IPS-20b (cell line): Measurements from ENCODE around the gene PTPRM.

Source experiments
- H3K27ac ChIP-seq: one replicate; pipeline ENCODE4 v1.5.1; 2013; ENCODE audit warnings: low read length
- H3K27me3 ChIP-seq: 2 replicates; pipeline ENCODE4 v1.6.1; 2013; ENCODE audit warnings: mild to moderate bottlenecking, low read length, inconsistent platforms; ENCODE audit not compliant: insufficient read depth
- H3K36me3 ChIP-seq: 2 replicates; pipeline ENCODE4 v1.6.1; 2013; ENCODE audit warnings: low read depth, mild to moderate bottlenecking, inconsistent platforms, low read length, moderate library complexity; ENCODE audit not compliant: insufficient read depth
- H3K4me1 ChIP-seq: 2 replicates; pipeline ENCODE4 v1.6.1; 2013; ENCODE audit warnings: mild to moderate bottlenecking, control low read depth, inconsistent platforms, low read length, moderate library complexity; ENCODE audit not compliant: insufficient read depth
- H3K4me3 ChIP-seq: 2 replicates; pipeline ENCODE4 v1.5.1; 2013; ENCODE audit warnings: mild to moderate bottlenecking, low read length, inconsistent platforms
- H3K9ac ChIP-seq: 2 replicates; pipeline ENCODE4 v1.6.1; 2013; ENCODE audit warnings: low read depth, mild to moderate bottlenecking, inconsistent platforms, low read length, moderate library complexity
- H3K9me3 ChIP-seq: 2 replicates; pipeline ENCODE4 v1.6.1; 2013; ENCODE audit warnings: mild to moderate bottlenecking, low read depth, low read length, inconsistent platforms; ENCODE audit not compliant: insufficient read depth

PTPRM gene

DNA sequence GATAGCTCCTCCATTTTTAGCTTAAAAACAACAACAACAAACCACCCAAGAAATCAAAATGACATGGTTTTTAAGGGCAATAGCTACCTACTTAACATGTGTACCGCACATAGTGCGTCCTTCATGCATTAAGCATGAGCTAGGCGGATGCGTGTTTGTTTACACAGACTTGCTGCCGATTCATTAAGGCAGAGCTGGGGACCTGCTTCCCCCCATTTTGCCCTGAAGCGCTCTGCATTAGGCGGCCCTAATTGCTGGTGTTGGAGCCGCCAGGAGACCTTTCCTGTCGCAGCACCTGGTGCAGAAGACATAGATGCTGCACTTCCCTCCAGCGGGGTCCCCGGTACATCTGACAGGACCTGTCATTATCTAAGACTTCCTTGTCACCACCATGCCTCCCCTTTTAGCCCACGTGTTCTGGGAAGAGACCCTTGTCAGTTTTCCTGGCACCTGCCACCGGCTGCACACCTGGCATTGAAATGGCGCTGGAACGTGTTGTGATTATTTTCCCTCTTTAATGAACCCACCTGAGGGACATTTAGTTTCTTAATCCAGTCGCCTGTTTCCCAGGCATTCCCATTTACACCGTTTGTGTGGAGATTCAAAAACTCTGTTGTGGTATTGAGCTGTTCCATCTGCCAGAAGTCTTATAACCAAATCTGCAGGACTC is 781.1 kb downstream of the PTPRM start:
- no peak overlapping the region for H3K27ac ChIP-seq
- H3K4me3 ChIP-seq: no peak overlapping the region
- no peaks in the 10 kb centered on the region for H3K4me1 ChIP-seq
- H3K36me3 ChIP-seq: no peaks in the 10 kb centered on the region
- H3K9ac ChIP-seq: no peak overlapping the region
- no peaks in the 10 kb centered on the region for H3K27me3 ChIP-seq
- no peaks in the 10 kb centered on the region for H3K9me3 ChIP-seq

DNA sequence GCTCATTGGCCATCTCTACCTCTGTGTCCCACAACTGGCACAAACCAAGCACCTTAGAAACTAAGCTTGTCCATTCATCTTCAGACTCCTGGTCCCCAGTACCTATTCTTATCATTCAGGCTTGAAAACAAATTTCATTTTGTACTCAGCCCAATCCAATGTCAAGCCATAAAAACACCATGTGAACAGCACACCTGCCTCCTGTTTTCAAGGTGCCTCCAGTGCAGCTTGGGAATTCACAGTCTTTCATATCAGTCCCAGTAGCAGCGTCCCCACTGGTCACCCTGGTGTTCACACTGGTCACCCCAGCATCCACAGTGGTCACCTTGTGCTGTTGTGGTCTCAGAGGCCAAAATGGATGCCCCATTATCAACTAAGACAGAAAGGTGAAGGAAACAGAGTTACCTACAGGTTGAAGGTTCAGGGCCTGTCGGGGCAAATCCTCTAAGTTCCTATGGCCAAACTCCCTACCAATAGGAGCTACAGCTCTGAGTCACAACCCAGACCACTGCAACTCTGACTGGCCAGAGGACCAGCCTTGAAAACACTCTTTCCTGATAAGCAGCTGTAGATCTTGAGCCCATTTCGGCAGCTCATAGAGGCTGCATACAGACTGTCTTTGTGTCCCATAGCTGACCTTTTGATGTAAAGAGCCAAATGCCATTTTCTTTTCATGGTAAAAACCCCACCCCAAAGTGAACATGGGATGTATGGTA is 782.6 kb downstream of the PTPRM start:
- Histone ChIP-seq H3K4me1 (no peaks in the 10 kb centered on the region), H3K36me3 (no peaks in the 10 kb centered on the region), H3K27ac (no peak overlapping the region), H3K4me3 (no peak overlapping the region), H3K9me3 (no peaks in the 10 kb centered on the region), H3K27me3 (no peaks in the 10 kb centered on the region), H3K9ac (no peak overlapping the region)

DNA sequence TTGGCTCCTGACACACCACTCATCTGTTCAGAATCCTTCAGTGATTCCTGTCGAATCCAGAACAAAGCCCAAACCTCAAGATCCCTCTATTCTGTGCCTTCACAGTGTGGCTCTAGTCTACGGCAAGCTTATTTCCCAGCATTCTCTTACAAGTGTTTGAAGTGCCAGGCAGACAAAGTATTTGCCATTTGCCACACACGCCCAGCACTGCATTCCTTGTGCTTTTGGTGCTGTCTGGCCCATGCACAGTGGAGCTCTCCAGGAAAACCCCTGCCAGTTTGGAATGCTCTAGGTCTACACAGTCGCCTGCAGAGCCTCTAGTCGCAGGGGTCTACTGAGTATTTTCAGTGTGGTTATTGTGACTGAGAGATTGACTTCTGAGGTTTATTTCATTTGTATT is 783.5 kb downstream of the PTPRM start:
- Histone ChIP-seq H3K36me3 (no peaks in the 10 kb centered on the region), H3K27ac (no peak overlapping the region), H3K27me3 (no peaks in the 10 kb centered on the region)

DNA sequence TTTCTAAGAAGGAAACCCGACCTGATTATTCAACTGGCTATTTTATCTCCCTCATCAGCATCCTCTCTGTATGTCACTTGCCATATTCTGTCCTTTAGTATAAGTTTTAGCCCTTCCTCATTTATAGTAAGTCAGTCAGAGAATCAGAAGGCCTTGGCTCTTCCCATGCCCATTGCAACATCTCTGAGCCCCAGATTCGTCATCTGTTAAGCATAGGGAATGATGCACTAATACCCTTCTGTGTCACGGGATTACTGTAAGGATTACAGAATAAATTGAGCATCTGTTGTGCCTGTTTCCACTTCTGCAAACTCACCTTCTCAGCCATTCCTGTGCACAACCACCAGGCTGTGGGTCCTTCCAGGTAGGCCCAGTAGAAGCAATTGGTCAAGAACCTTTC is 784.0 kb downstream of the PTPRM start:
- no peak overlapping the region for H3K4me3 ChIP-seq
- H3K9ac ChIP-seq: no peak overlapping the region
- no peaks in the 10 kb centered on the region for H3K4me1 ChIP-seq
- no peaks in the 10 kb centered on the region for H3K9me3 ChIP-seq
- no peak overlapping the region for H3K27ac ChIP-seq
- H3K36me3 ChIP-seq: no peaks in the 10 kb centered on the region
- H3K27me3 ChIP-seq: no peaks in the 10 kb centered on the region

More for the DNA sequence above, 783.5 kb downstream of the PTPRM start:
- no peaks in the 10 kb centered on the region for H3K9me3 ChIP-seq
- no peak overlapping the region for H3K9ac ChIP-seq
- H3K4me3 ChIP-seq: no peak overlapping the region
- no peaks in the 10 kb centered on the region for H3K4me1 ChIP-seq

- no peak overlapping the region for H3K27ac ChIP-seq
- no peaks in the 10 kb centered on the region for H3K27me3 ChIP-seq
- peaks cover 8% of the 10 kb centered on the region; the same call in 1 of the 2 replicates for H3K4me1 ChIP-seq
- H3K9me3 ChIP-seq: no peaks in the 10 kb centered on the region
- no peak overlapping the region for H3K4me3 ChIP-seq
- H3K36me3 ChIP-seq: no peaks in the 10 kb centered on the region
- no peak overlapping the region for H3K9ac ChIP-seq
Measured at GRCh38 chr18:8354304-8354703, 787.2 kb downstream of the PTPRM start.

DNA sequence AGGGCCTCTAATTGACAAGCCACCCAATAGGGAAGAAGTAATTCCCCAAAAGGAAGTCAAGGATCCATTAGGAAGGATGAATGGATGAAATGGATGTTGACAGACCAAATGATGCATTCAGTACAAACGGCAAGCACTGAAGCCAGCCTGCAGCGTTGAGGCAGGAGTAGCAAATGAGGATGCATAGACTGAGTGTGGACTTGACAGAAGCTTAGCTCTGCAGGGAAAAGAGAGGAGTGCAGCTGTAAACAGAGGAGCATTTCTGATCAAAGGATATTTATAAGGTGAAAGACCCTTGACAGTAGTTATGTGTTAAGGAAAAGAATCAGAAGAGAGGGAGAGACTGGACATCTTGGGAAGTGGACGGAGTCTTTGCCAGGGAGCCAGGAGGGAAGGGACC is 788.9 kb downstream of the PTPRM start:
- H3K9ac ChIP-seq: no peak overlapping the region
- H3K9me3 ChIP-seq: no peaks in the 10 kb centered on the region
- no peak overlapping the region for H3K4me3 ChIP-seq
- peaks cover 8% of the 10 kb centered on the region; the same call in 1 of the 2 replicates for H3K4me1 ChIP-seq
- H3K36me3 ChIP-seq: no peaks in the 10 kb centered on the region
- no peaks in the 10 kb centered on the region for H3K27me3 ChIP-seq
- H3K27ac ChIP-seq: no peak overlapping the region

DNA sequence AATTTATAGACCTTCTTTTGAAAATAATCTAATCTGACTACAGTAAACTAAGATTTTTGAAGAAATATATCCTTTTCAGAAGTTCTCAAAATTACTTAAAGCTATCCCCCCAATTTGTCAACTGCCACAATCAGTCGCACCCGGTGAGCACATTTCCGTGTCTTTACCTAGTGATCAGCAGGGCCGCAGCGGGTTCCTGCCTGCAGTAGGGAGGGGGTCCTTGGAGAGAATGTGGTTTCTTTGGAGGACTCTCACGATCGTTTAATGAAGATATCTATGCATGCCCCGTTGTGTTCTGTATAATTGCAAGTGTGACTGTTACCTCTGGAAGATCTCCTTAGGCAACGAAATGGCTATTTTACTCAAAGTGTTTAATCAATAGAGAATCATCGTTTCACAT is 790.2 kb downstream of the PTPRM start:
- Histone ChIP-seq H3K27me3 (no peaks in the 10 kb centered on the region), H3K36me3 (no peaks in the 10 kb centered on the region), H3K9ac (no peak overlapping the region), H3K4me3 (no peak overlapping the region), H3K9me3 (no peaks in the 10 kb centered on the region), H3K4me1 (peaks cover 14% of the 10 kb centered on the region; the same call in 1 of the 2 replicates), H3K27ac (no peak overlapping the region)

GRCh38 chr18:8358033-8358765 is 791.1 kb downstream of the PTPRM start:
- H3K4me1 ChIP-seq: peaks cover 14% of the 10 kb centered on the region; the same call in 1 of the 2 replicates
- H3K4me3 ChIP-seq: no peak overlapping the region
- no peak overlapping the region for H3K9ac ChIP-seq
- H3K9me3 ChIP-seq: no peaks in the 10 kb centered on the region
- no peak overlapping the region for H3K27ac ChIP-seq
- H3K36me3 ChIP-seq: no peaks in the 10 kb centered on the region
- no peaks in the 10 kb centered on the region for H3K27me3 ChIP-seq

GRCh38 chr18:8359076-8359475 is 792.0 kb downstream of the PTPRM start:
- Histone ChIP-seq H3K9ac (no peak overlapping the region), H3K36me3 (no peaks in the 10 kb centered on the region), H3K4me3 (no peak overlapping the region), H3K4me1 (peaks cover 14% of the 10 kb centered on the region; the same call in 1 of the 2 replicates), H3K27me3 (no peaks in the 10 kb centered on the region), H3K27ac (no peak overlapping the region), H3K9me3 (no peaks in the 10 kb centered on the region)

GRCh38 chr18:8359481-8359880 is 792.4 kb downstream of the PTPRM start:
- Histone ChIP-seq H3K27me3 (no peaks in the 10 kb centered on the region), H3K9me3 (no peaks in the 10 kb centered on the region), H3K9ac (no peak overlapping the region), H3K36me3 (no peaks in the 10 kb centered on the region), H3K4me3 (no peak overlapping the region), H3K27ac (no peak overlapping the region), H3K4me1 (peaks cover 14% of the 10 kb centered on the region; the same call in 1 of the 2 replicates)

DNA sequence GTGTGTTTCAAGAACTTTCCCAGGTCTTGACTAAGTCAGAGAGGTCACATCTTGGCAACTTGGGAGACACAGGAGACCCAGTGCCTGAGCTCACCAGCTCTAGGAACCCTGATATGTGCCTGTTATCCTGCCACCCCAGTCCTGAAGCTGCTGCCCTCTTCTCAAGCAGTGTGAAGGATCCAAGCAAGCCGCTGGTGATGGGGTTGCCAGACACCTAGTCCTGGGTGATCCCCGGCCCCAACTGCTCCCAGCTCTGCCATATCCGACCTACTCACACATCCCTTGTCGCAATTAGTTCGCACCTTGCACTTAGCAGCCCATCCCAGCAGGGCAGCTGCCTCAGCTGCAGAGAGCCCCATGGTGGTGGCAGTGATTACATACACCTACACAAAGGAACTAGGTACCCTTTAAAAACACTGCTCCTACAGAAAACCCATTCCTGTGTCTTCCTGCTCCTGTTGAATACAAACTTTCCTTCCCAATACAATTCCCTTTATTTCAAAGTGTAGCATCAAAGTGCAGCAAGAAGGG is 794.9 kb downstream of the PTPRM start:
- peaks cover 13% of the 10 kb centered on the region for H3K27me3 ChIP-seq
- no peaks in the 10 kb centered on the region for H3K36me3 ChIP-seq
- no peak overlapping the region for H3K9ac ChIP-seq
- no peak overlapping the region for H3K4me3 ChIP-seq
- no peaks in the 10 kb centered on the region for H3K9me3 ChIP-seq
- H3K4me1 ChIP-seq: peaks cover 14% of the 10 kb centered on the region; the same call in 1 of the 2 replicates
- H3K27ac ChIP-seq: no peak overlapping the region
